IPS-20b (cell line): ENCODE results near the gene IFI44.

Experiments used
- H3K27ac ChIP-seq: one replicate; pipeline ENCODE4 v1.5.1; 2013; ENCODE audit warnings: low read length
- H3K27me3 ChIP-seq: 2 replicates; pipeline ENCODE4 v1.6.1; 2013; ENCODE audit warnings: mild to moderate bottlenecking, low read length, inconsistent platforms; ENCODE audit not compliant: insufficient read depth
- H3K36me3 ChIP-seq: 2 replicates; pipeline ENCODE4 v1.6.1; 2013; ENCODE audit warnings: low read depth, mild to moderate bottlenecking, inconsistent platforms, low read length, moderate library complexity; ENCODE audit not compliant: insufficient read depth
- H3K4me1 ChIP-seq: 2 replicates; pipeline ENCODE4 v1.6.1; 2013; ENCODE audit warnings: mild to moderate bottlenecking, control low read depth, inconsistent platforms, low read length, moderate library complexity; ENCODE audit not compliant: insufficient read depth
- H3K4me3 ChIP-seq: 2 replicates; pipeline ENCODE4 v1.5.1; 2013; ENCODE audit warnings: mild to moderate bottlenecking, low read length, inconsistent platforms
- H3K9ac ChIP-seq: 2 replicates; pipeline ENCODE4 v1.6.1; 2013; ENCODE audit warnings: low read depth, mild to moderate bottlenecking, inconsistent platforms, low read length, moderate library complexity
- H3K9me3 ChIP-seq: 2 replicates; pipeline ENCODE4 v1.6.1; 2013; ENCODE audit warnings: mild to moderate bottlenecking, low read depth, low read length, inconsistent platforms; ENCODE audit not compliant: insufficient read depth

The IFI44 gene, protein sequence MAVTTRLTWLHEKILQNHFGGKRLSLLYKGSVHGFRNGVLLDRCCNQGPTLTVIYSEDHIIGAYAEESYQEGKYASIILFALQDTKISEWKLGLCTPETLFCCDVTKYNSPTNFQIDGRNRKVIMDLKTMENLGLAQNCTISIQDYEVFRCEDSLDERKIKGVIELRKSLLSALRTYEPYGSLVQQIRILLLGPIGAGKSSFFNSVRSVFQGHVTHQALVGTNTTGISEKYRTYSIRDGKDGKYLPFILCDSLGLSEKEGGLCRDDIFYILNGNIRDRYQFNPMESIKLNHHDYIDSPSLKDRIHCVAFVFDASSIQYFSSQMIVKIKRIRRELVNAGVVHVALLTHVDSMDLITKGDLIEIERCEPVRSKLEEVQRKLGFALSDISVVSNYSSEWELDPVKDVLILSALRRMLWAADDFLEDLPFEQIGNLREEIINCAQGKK

DNA sequence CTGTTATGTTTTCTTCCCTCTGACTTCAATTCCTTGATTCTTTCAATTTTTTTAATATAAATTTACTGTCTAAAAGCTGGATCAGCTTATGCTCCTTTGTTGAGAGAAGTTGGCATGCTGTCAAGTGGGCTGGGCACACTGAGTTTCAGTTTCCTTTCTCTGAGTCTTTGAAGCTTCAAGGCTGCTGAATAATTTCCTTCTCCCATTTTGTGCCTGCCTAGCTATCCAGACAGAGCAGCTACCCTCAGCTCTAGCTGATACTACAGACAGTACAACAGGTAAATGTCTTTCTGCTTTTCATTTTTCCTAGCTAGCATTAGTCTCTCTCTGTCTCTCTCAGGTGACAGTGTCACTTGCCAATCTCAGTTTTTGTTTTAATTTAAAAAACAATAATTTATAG is at the start of gene IFI44:
Gene IFI44, plus strand, starts transcription at position 204 of the 400 bp plus-strand sequence. CDS start 365 bp downstream, outside the sequence.
- Histone ChIP-seq H3K4me1 (no peaks in the 10 kb centered on the region), H3K9ac (no peak within 1 kb of the TSS), H3K36me3 (no peaks in the 10 kb centered on the region), H3K27me3 (peaks cover 3% of the 10 kb centered on the region), H3K9me3 (0 out of 2 replicates have a peak, but pooled peaks cover 10% of the 10 kb centered on the region), H3K27ac (no peak within 1 kb of the TSS), H3K4me3 (no peak within 1 kb of the TSS)

DNA sequence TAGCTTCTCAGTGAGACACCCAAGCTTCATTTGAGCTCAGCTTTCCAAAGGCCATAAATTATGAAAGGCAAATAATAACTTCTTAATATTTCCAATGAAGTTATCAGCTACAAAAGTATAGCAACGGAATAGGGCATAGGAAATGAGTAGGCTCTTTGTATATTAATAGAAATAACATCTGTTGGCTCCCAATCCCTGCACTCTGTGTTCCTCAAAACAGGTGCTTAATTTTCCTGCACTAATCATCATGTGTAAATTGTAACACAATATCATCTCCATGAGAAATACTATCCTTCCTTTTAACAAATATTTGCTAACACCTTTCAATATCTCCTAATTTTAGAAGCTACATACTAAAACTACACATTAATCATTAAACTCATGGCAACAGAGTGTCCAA is 48.6 kb upstream of the IFI44 start:
- Histone ChIP-seq H3K4me1 (no peaks in the 10 kb centered on the region), H3K36me3 (no peaks in the 10 kb centered on the region), H3K4me3 (no peak overlapping the region), H3K9me3 (no peaks in the 10 kb centered on the region), H3K27me3 (no peaks in the 10 kb centered on the region), H3K9ac (no peak overlapping the region), H3K27ac (no peak overlapping the region)

DNA sequence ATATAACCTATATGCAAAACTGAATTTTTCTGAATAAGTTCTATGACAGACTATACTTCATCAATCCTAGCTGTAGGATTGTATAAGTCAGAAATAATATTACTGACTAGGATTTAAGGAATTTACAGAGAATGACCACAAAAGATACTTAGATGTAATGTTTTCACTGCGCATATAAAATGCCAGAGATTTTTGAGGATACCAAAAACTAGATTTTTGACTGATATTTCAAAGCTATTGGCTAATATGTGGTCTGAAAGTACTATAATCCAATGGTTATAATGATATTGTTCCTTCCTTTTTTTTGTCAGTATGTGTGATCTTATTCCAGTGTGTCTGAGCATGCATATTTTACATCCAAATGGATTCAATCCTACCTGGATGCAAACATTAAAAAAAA is 46.4 kb upstream of the IFI44 start:
- Histone ChIP-seq H3K4me3 (no peak overlapping the region), H3K27me3 (no peaks in the 10 kb centered on the region), H3K36me3 (no peaks in the 10 kb centered on the region), H3K27ac (no peak overlapping the region), H3K4me1 (no peaks in the 10 kb centered on the region), H3K9ac (no peak overlapping the region), H3K9me3 (no peaks in the 10 kb centered on the region)

DNA sequence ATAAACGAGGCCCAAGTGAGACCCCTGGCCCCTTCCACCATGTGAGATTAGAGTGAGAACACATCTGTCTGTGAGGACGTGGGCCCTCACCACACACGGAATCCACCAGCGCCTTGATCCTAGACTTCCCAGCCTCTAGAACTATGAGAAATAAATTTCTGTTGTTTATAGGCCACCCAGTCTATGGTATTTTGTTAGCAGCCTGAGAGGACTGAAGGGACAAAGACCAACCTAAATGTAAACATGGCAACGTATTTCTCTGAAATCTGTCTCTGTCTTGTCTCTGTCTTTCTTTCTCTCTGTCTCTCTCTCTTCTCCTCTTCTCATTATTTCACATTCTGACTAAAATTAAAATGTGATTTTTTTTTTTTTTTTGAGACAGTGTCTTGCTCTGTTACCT is 45.0 kb upstream of the IFI44 start:
- Histone ChIP-seq H3K4me1 (no peaks in the 10 kb centered on the region), H3K4me3 (no peak overlapping the region), H3K27ac (no peak overlapping the region), H3K9ac (no peak overlapping the region), H3K36me3 (no peaks in the 10 kb centered on the region), H3K27me3 (no peaks in the 10 kb centered on the region), H3K9me3 (no peaks in the 10 kb centered on the region)

DNA sequence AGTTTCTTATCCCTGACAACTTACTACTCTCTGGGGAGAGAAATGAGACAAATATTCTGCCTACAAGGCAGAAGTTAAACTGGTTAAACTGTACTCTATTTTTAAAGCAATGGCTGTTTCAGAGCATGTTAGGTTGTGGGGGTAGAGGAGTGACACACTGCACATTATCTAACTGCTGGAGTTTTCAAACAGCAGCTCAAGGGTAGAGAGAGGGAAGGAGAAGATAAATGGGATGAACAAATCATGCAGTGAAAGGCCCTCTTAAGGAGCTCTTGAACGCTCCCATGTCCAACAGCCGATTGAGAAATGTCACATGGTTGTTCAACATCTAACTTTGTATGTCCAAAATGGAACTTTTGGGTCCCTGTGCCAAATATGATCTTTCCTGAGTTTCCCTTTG is 43.4 kb upstream of the IFI44 start:
- Histone ChIP-seq H3K4me3 (no peak overlapping the region), H3K9me3 (no peaks in the 10 kb centered on the region), H3K9ac (no peak overlapping the region)

DNA sequence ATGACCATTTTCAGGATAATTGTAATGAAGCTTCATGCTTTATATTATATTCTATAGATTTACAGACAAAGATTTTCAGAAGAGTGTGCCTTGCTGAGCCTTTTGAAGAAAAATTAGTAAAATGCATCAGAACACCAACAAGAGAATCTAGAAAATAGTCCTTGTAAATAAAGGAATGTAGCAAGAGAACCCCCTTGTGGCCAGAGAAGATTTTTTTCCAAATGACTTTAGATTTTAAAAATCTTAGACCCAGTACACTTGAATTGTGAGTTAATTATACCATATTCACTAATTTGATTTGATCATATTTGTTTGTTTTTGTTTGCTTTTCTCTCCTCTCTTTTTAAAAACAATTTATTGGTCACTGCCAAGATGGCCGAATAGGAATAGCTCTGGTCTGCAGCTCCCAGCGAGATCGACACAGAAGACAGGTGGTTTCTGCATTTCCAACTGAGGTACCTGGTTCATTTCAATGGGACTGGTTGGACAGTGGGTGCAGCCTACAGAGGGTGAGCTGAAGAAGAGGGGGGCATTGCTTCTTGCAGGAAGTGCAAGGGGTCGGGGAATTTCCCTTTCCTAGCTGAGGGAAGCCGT is 42.2 kb upstream of the IFI44 start:
- H3K27ac ChIP-seq = no peak overlapping the region
- no peaks in the 10 kb centered on the region for H3K36me3 ChIP-seq
- H3K27me3 ChIP-seq = no peaks in the 10 kb centered on the region
- H3K4me3 ChIP-seq = no peak overlapping the region
- no peaks in the 10 kb centered on the region for H3K9me3 ChIP-seq
- H3K9ac ChIP-seq = no peak overlapping the region
- no peaks in the 10 kb centered on the region for H3K4me1 ChIP-seq

More for the DNA sequence above, 43.4 kb upstream of the IFI44 start:
- H3K4me1 ChIP-seq = no peaks in the 10 kb centered on the region
- H3K36me3 ChIP-seq = no peaks in the 10 kb centered on the region
- no peak overlapping the region for H3K27ac ChIP-seq
- H3K27me3 ChIP-seq = no peaks in the 10 kb centered on the region

DNA sequence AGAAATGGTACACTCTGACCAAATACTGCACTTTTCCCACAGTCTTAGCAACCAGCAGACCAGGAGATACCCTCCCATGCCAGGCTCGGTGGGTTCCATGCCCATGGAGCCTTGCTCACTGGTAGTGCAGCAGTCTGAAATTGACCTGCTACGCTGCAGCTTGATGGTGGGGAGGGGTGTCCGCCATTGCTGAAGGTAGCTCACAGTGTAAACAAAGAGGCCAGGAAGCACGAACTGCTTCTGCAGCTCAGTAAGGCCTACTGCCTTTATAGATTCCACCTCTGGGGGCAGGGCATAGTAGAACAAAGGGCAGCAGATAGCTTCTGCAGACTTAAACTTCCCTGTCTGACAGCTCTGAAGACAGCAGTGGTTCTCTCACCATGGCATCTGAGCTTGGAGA is 41.7 kb upstream of the IFI44 start:
- no peak overlapping the region for H3K27ac ChIP-seq

DNA sequence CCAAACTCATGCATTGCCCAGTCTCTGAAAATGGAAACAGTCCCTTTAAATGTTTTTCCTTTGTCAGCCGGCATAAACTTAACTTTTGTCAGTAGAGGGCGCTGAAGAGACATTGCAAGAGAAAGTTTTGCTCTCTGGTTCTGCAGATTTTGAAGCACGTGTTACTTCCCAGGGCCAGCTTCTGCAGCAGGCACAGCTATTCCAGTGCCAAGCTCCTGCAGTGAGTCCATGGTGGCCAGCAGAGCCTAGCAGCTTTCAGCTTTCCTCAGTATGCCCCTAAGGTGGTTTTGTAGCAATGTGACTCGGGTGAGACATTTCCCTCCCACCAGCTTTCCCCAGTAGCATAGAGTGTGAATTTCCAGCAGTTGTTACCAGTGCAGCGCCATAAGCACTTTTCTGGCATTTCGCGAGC is 32.0 kb upstream of the IFI44 start:
- no peak overlapping the region for H3K4me3 ChIP-seq
- no peaks in the 10 kb centered on the region for H3K36me3 ChIP-seq
- H3K27ac ChIP-seq = no peak overlapping the region
- no peaks in the 10 kb centered on the region for H3K9me3 ChIP-seq
- H3K9ac ChIP-seq = no peak overlapping the region
- peaks cover 7% of the 10 kb centered on the region; the same call in 1 of the 2 replicates for H3K27me3 ChIP-seq
- H3K4me1 ChIP-seq = no peaks in the 10 kb centered on the region

More for the DNA sequence above, 41.7 kb upstream of the IFI44 start:
- Histone ChIP-seq H3K9me3 (no peaks in the 10 kb centered on the region), H3K4me3 (no peak overlapping the region), H3K27me3 (no peaks in the 10 kb centered on the region), H3K36me3 (no peaks in the 10 kb centered on the region), H3K4me1 (no peaks in the 10 kb centered on the region), H3K9ac (no peak overlapping the region)

DNA sequence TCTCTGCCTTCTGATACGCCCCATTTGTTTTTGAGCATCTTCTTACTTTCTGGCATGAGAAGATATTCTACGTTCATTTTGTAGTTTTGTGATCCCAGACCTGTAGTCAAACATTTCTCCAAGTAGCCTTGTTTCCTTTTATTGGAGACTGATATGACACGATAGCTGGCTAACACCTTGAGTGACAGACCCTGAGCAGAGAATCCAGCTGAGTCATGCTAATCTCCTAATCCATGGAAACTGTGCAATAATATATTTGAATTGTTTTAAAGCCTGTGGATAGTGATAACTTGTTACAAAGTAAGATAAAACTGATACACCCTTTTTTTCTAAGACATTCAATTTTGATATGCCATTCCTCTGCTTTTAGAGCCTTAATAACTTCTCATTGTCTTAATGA is 30.6 kb upstream of the IFI44 start:
- Histone ChIP-seq H3K27me3 (peaks cover 7% of the 10 kb centered on the region; the same call in 1 of the 2 replicates), H3K4me1 (no peaks in the 10 kb centered on the region), H3K9ac (no peak overlapping the region), H3K9me3 (no peaks in the 10 kb centered on the region), H3K4me3 (no peak overlapping the region), H3K27ac (no peak overlapping the region), H3K36me3 (no peaks in the 10 kb centered on the region)

DNA sequence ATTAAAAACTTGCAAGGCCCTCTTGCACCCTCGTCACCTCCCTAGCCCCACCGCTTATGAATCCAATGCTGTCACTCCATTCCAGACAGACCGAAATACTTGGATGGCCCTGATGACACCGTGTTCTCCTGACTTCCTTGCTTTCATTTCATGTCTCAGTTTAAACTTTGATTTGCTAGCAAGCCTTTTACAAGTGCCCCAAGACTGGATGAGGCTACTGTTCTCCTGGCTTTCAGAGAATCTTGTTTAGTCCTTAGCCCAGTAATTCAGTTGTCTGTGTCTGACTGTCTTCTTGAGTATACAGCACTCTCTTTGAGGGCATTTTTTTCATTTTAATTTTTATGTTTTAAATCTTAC is 30.2 kb upstream of the IFI44 start:
- H3K36me3 ChIP-seq = no peaks in the 10 kb centered on the region
- no peak overlapping the region for H3K27ac ChIP-seq
- H3K4me1 ChIP-seq = no peaks in the 10 kb centered on the region
- H3K4me3 ChIP-seq = no peak overlapping the region
- H3K9ac ChIP-seq = no peak overlapping the region
- H3K9me3 ChIP-seq = no peaks in the 10 kb centered on the region
- 0 out of 2 replicates have a peak, but pooled peaks cover 7% of the 10 kb centered on the region for H3K27me3 ChIP-seq

DNA sequence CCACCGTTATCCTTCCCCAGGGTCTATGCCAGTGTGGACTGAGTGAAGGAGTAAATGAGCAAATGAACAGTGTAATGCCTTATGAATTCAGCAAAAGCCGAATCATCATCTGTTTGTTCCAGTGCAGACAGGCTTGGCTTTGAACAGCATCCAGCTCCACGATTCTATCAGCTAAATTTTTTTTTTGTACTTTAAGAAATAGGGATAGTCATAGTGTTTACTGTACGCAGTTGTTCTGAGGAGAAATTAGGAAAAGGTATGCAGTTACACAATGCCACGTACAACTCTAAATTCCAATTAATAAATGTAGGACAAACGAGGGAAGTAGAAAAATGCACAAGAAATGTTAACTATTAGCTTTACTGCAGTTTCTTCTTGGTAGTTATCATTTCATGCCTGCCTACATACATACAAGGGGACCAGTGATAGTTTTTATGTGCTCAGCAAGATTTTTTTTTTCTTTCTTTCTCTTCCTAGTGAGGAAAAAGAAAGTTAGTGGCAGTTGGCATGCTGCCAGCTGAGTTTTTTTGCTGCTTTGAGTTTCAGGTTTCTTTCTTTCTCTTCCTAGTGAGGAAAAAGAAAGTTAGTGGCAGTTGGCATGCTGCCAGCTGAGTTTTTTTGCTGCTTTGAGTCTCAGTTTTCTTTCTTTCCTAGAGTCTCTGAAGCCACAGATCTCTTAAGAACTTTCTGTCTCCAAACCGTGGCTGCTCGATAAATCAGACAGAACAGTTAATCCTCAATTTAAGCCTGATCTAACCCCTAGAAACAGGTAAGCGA is 29.6 kb upstream of the IFI44 start, which contains the start of gene IFI44L:
Gene IFI44L, plus strand, starts transcription at position 646 of the 777 bp plus-strand sequence. CDS start 7,468 bp downstream, outside the sequence.
- H3K9me3 ChIP-seq = no peaks in the 10 kb centered on the region
- H3K9ac ChIP-seq = no peak within 1 kb of the TSS
- 0 out of 2 replicates have a peak, but pooled peaks cover 7% of the 10 kb centered on the region for H3K27me3 ChIP-seq
- H3K4me1 ChIP-seq = no peaks in the 10 kb centered on the region
- H3K27ac ChIP-seq = no peak within 1 kb of the TSS
- no peak within 1 kb of the TSS for H3K4me3 ChIP-seq
- H3K36me3 ChIP-seq = no peaks in the 10 kb centered on the region
